Liver (tissue), 9 donors: ENCODE results near the gene SMAD9. TPM values are rescaled to one million over a fixed set of nuclear protein-coding genes. Genes with fewer than 3 reads are reported as not detected.

ENCODE experiments used
- DNase-seq: peaks from one replicate; pipeline ENCODE4 v3.0.0-alpha.2; 2017; ENCODE audit warnings: low spot score
- H3K27ac ChIP-seq, 2 donors: one replicate each; pipeline ENCODE4 v1.7.0; 2013; ENCODE audit warnings: inconsistent platforms in 2 of 2, low read length in 2 of 2, control low read depth in 1 of 2, low read depth in 1 of 2, mild to moderate bottlenecking in 1 of 2
- H3K27me3 ChIP-seq, 4 donors: one replicate each; pipeline versions ENCODE4 v1.6.1 to v1.7.0; 2013; ENCODE audit warnings: low read length in 3 of 4, inconsistent platforms in 1 of 4, mild to moderate bottlenecking in 1 of 4, moderate library complexity in 1 of 4; ENCODE audit not compliant: control insufficient read depth in 4 of 4, insufficient read depth in 4 of 4
- H3K36me3 ChIP-seq, 4 donors: one replicate each; pipeline versions ENCODE4 v1.6.1 to v1.7.0; 2013; ENCODE audit warnings: low read length in 3 of 4, mild to moderate bottlenecking in 3 of 4, low read depth in 1 of 4, moderate library complexity in 1 of 4; ENCODE audit not compliant: control insufficient read depth in 4 of 4, insufficient read depth in 3 of 4
- H3K4me1 ChIP-seq, 4 donors: one replicate each; pipeline versions ENCODE4 v1.6.1 to v1.7.0; 2013; ENCODE audit warnings: low read length in 3 of 4, mild to moderate bottlenecking in 3 of 4, moderate library complexity in 1 of 4; ENCODE audit not compliant: control insufficient read depth in 4 of 4, insufficient read depth in 4 of 4
- H3K4me3 ChIP-seq, 3 donors: one replicate each; pipeline versions ENCODE4 v1.6.1 to v1.7.0; 2013; ENCODE audit warnings: low read length in 3 of 3, control low read depth in 1 of 3, low read depth in 1 of 3, mild to moderate bottlenecking in 1 of 3
- H3K9ac ChIP-seq, 2 donors: one replicate each; pipeline ENCODE4 v1.7.0; 2013; ENCODE audit warnings: low read length in 2 of 2, mild to moderate bottlenecking in 2 of 2, moderate library complexity in 2 of 2, control low read depth in 1 of 2, low read depth in 1 of 2
- H3K9me3 ChIP-seq, 4 donors: one replicate each; pipeline versions ENCODE4 v1.6.1 to v1.7.0; 2013; ENCODE audit warnings: low read length in 3 of 4; ENCODE audit not compliant: control insufficient read depth in 4 of 4
- ATF3 ChIP-seq: IDR thresholded peaks from 2 replicates; pipeline ENCODE4 v1.6.1; 2016; ENCODE audit warnings: antibody characterized with exemption
- CTCF ChIP-seq: fragments of 150-350 bp; IDR thresholded peaks from 2 replicates; pipeline ENCODE4 v1.5.1; 2017; ENCODE audit warnings: improper control_type of control experiment, low read depth, low read length; ENCODE audit not compliant: missing input control
- EGR1 ChIP-seq, 2 donors: IDR thresholded peaks; 2 replicates each; pipeline ENCODE4 v1.6.1; 2016 to 2018; ENCODE audit warnings: antibody characterized with exemption in 2 of 2, low read depth in 2 of 2
- FOXA2 ChIP-seq: IDR thresholded peaks from 2 replicates; pipeline ENCODE4 v1.6.1; 2016; ENCODE audit warnings: antibody characterized with exemption
- GABPA ChIP-seq, 2 donors: IDR thresholded peaks in 1 of 2; conservative IDR thresholded peaks in 1 of 2; 2 replicates each; pipeline ENCODE4 v1.6.1; 2016; ENCODE audit warnings: antibody characterized with exemption in 2 of 2, mild to moderate bottlenecking in 1 of 2, moderate library complexity in 1 of 2
- HNF4A ChIP-seq, 2 donors: conservative IDR thresholded peaks; 2 replicates each; pipeline ENCODE4 v1.6.1; 2016; ENCODE audit warnings: antibody characterized with exemption in 2 of 2, mild to moderate bottlenecking in 2 of 2
- HNF4G ChIP-seq: IDR thresholded peaks from 2 replicates; pipeline ENCODE4 v1.6.1; 2016; ENCODE audit warnings: antibody characterized with exemption
- JUND ChIP-seq, 2 donors: IDR thresholded peaks; 2 replicates each; pipeline ENCODE4 v1.6.1; 2016; ENCODE audit warnings: antibody characterized with exemption in 2 of 2
- MAX ChIP-seq: IDR thresholded peaks from 2 replicates; pipeline ENCODE4 v1.6.1; 2016; ENCODE audit warnings: antibody characterized with exemption
- RAD21 ChIP-seq, 2 donors: IDR thresholded peaks; 2 replicates each; pipeline ENCODE4 v1.6.1; 2016; ENCODE audit warnings: antibody characterized with exemption in 2 of 2, mild to moderate bottlenecking in 2 of 2
- REST ChIP-seq: IDR thresholded peaks from 2 replicates; pipeline ENCODE4 v1.6.1; 2016; ENCODE audit warnings: antibody characterized with exemption, mild to moderate bottlenecking
- RXRA ChIP-seq, 2 donors: IDR thresholded peaks; 2 replicates each; pipeline ENCODE4 v1.6.1; 2017 to 2018; ENCODE audit warnings: antibody characterized with exemption in 2 of 2, mild to moderate bottlenecking in 1 of 2
- SP1 ChIP-seq: IDR thresholded peaks from 2 replicates; pipeline ENCODE4 v1.6.1; 2018; ENCODE audit warnings: antibody characterized with exemption, mild to moderate bottlenecking
- YY1 ChIP-seq: IDR thresholded peaks from 2 replicates; pipeline ENCODE4 v1.6.1; 2016; ENCODE audit warnings: antibody characterized with exemption, mild to moderate bottlenecking
- WGBS: extraction: QIAGEN DNeasy Blood & Tissue Kit; methylation state at CpG from one replicate; pipeline ENCODE4 v1.1.7; 2013; 5-methylcytosine and 5-hydroxymethylcytosine counted together
- polyA plus RNA-seq, 2 donors: library from polyadenylated mRNA; stranded (reverse) in 1 of 2; unstranded in 1 of 2; fragments of 200-250 nt in 1 of 2; fragments of >200 nt in 1 of 2; fragmentation: Nextera tagmentation in 1 of 2; extraction: Ambion mirVana in 1 of 2; gene quantifications; one replicate each; pipeline versions ENCODE4 v1.2.1 to v1.2.3, GENCODE V29; 2013 to 2015
- total RNA-seq, 2 donors: library from RNA; depleted of rRNA; stranded (reverse); fragments of >200 nt; gene quantifications; one replicate each; pipeline ENCODE4 v1.2.3, GENCODE V29; 2014
- donor health status: healthy.
- donor health status: healthy.
- donor health status: healthy.
- donor health status: healthy.
- donor health status: healthy.

Gene SMAD9
- total and polyA plus RNA-seq, 4 donors: 0.51 to 1.3 (median 0.95) TPM

GRCh38 chr13:36965767-36966166 is 45.7 kb upstream of the SMAD9 start:
- no peak overlapping the region for H3K9ac ChIP-seq
- H3K36me3 ChIP-seq: peaks cover 8 to 41% (median 29%) of the 10 kb centered on the region in 4 donors
- H3K9me3 ChIP-seq: no peaks in the 10 kb centered on the region
- H3K4me3 ChIP-seq: no peak overlapping the region
- no peaks in the 10 kb centered on the region for H3K4me1 ChIP-seq
- no peak for DNase-seq
- 83% methylated on average over 2 of the region's 2 CpGs for WGBS
- no peak overlapping the region for H3K27ac ChIP-seq
- H3K27me3 ChIP-seq: no peaks in the 10 kb centered on the region
- no peak for TF ChIP-seq YY1
- TF ChIP-seq EGR1 (IDR thresholded peaks at IDR 0.05; ENCODE audit: low read depth in 2 of 2): no peak
- no peak for TF ChIP-seq GABPA (IDR thresholded peaks at IDR 0.05 in 1 of 2, conservative IDR thresholded peaks at IDR 0.05 in 1 of 2)

- Histone ChIP-seq H3K27ac (no peak overlapping the region), H3K4me1 (no peaks in the 10 kb centered on the region), H3K9me3 (no peaks in the 10 kb centered on the region), H3K4me3 (no peak overlapping the region), H3K27me3 (no peaks in the 10 kb centered on the region), H3K9ac (no peak overlapping the region), H3K36me3 (peaks cover 5 to 27% (median 13%) of the 10 kb centered on the region in 4 donors)
- WGBS: 98% methylated on average over 2 of the region's 2 CpGs
- DNase-seq: no peak
- TF ChIP-seq ATF3 (no peak), RAD21 (IDR thresholded peaks at IDR 0.05) (no peak), EGR1 (IDR thresholded peaks at IDR 0.05; ENCODE audit: low read depth in 2 of 2) (no peak), MAX (no peak), CTCF (no peak), JUND (IDR thresholded peaks at IDR 0.05) (no peak), HNF4G (no peak), REST (no peak), RXRA (IDR thresholded peaks at IDR 0.05) (no peak), HNF4A (conservative IDR thresholded peaks at IDR 0.05) (no peak), FOXA2 (no peak), SP1 (no peak)
Observed at GRCh38 chr13:36959456-36960116, 39.5 kb upstream of the SMAD9 start.
